H1 (cell line): Measurements from ENCODE around the gene NIM1K. TPM values are rescaled to one million over a fixed set of nuclear protein-coding genes. Genes with fewer than 3 reads are reported as not detected.

ENCODE experiments used
- CTCF ChIA-PET: fragments of 300-600 bp; sonication (Branson Sonifier 250); formaldehyde crosslinking; loops from one replicate; lab custom pipeline; 2021; ENCODE audit not compliant: partially characterized antibody; lab: Charles Lee
- POLR2A ChIA-PET: fragments of 300-600 bp; sonication (Branson Sonifier 250); formaldehyde crosslinking; loops from one replicate; lab custom pipeline; 2021; ENCODE audit warnings: inconsistent platforms; ENCODE audit not compliant: partially characterized antibody; lab: Charles Lee
- DNase-seq, 2 experiments: peaks; one replicate each; pipeline versions ENCODE4 v3.0.0 to v3.0.0-alpha.2; 2010 to 2022; ENCODE audit warnings: low spot score in 2 of 2, low read depth in 1 of 2, mixed read lengths in 1 of 2
- FAIRE-seq: peaks from 2 replicates; lab custom pipeline; 2011; peaks lifted over from hg19 to GRCh38; lab: Jason Lieb, UNC
- H2AFZ ChIP-seq: 2 replicates; pipeline ENCODE4 v1.8.1; 2012; ENCODE audit warnings: low read length, inconsistent platforms
- H2AK5ac ChIP-seq: 2 replicates; pipeline ENCODE4 v1.6.1; 2013; ENCODE audit warnings: low read depth, low read length
- H2BK120ac ChIP-seq: replicated peaks from 2 replicates; pipeline ENCODE3; 2013; ENCODE audit warnings: low read depth, low read length, inconsistent platforms
- H2BK12ac ChIP-seq: 2 replicates; pipeline ENCODE4 v1.6.1; 2013; ENCODE audit warnings: low read depth, low read length
- H2BK15ac ChIP-seq: 2 replicates; pipeline ENCODE4 v1.6.1; 2013; ENCODE audit warnings: low read length
- H2BK20ac ChIP-seq: 2 replicates; pipeline ENCODE4 v1.6.1; 2013; ENCODE audit warnings: low read length
- H2BK5ac ChIP-seq: 2 replicates; pipeline ENCODE4 v1.6.1; 2013; ENCODE audit warnings: low read depth, low read length
- H3K14ac ChIP-seq: 2 replicates; pipeline ENCODE4 v1.6.1; 2013; ENCODE audit warnings: inconsistent platforms; ENCODE audit not compliant: insufficient read length
- H3K18ac ChIP-seq: 2 replicates; pipeline ENCODE4 v1.6.1; 2013; ENCODE audit warnings: low read length; ENCODE audit errors: extremely low read depth
- H3K23ac ChIP-seq: 2 replicates; pipeline ENCODE4 v1.6.1; 2013; ENCODE audit warnings: inconsistent platforms; ENCODE audit not compliant: insufficient read length
- H3K23me2 ChIP-seq: 2 replicates; pipeline ENCODE4 v1.6.1; 2013; ENCODE audit warnings: low read depth, low read length
- H3K27ac ChIP-seq: 2 replicates; pipeline ENCODE4 v1.6.1; 2011; ENCODE audit warnings: low read depth, low read length, inconsistent platforms
- H3K27me3 ChIP-seq, 4 experiments: replicated peaks in 1 of 4; 1 replicate in 1 of 4; 2 replicates in 3 of 4; pipeline versions ENCODE4 v1.6.1 to v1.8.1; 2011 to 2013; ENCODE audit warnings: low read length in 3 of 4, mild to moderate bottlenecking in 3 of 4, inconsistent platforms in 2 of 4, mixed read lengths in 2 of 4, moderate library complexity in 1 of 4; ENCODE audit not compliant: control insufficient read depth in 3 of 4, insufficient read depth in 3 of 4; ENCODE audit errors: extremely low read depth in 1 of 4
- H3K36me3 ChIP-seq, 4 experiments: 2 replicates each; pipeline versions ENCODE4 v1.6.1 to v1.8.1; 2011 to 2013; ENCODE audit warnings: mild to moderate bottlenecking in 4 of 4, low read length in 3 of 4, moderate library complexity in 2 of 4, control low read depth in 1 of 4, inconsistent platforms in 1 of 4; ENCODE audit not compliant: insufficient read depth in 4 of 4, control insufficient read depth in 2 of 4
- H3K4ac ChIP-seq: replicated peaks from 2 replicates; pipeline ENCODE3; 2013; ENCODE audit warnings: low read length, low read depth, mixed read lengths, inconsistent platforms; ENCODE audit not compliant: insufficient read length
- H3K4me1 ChIP-seq, 4 experiments: replicated peaks in 1 of 4; 1 replicate in 1 of 4; 2 replicates in 3 of 4; pipeline versions ENCODE4 v1.6.1 to v1.8.1; 2011 to 2013; ENCODE audit warnings: low read length in 3 of 4, inconsistent platforms in 2 of 4, mixed read lengths in 1 of 4; ENCODE audit not compliant: insufficient read depth in 4 of 4, control insufficient read depth in 3 of 4
- H3K4me2 ChIP-seq, 2 experiments: 2 replicates each; pipeline versions ENCODE4 v1.6.1 to v1.8.1; 2011 to 2013; ENCODE audit warnings: low read depth in 2 of 2, low read length in 2 of 2, control low read depth in 1 of 2, inconsistent platforms in 1 of 2, mild to moderate bottlenecking in 1 of 2; ENCODE audit not compliant: insufficient read depth in 1 of 2
- H3K4me3 ChIP-seq, 4 experiments: fragments of 200-600, 300-600 bp in 1 of 4; sonication (generic), shearing (Covaris generic), sonication (Bioruptor Twin) in 1 of 4; 2 replicates each; pipeline versions ENCODE4 v1.5.1 to v1.8.1; 2011 to 2016; ENCODE audit warnings: low read length in 4 of 4, low read depth in 3 of 4, control low read depth in 2 of 4, inconsistent platforms in 2 of 4, mild to moderate bottlenecking in 2 of 4, mixed read lengths in 1 of 4, moderate library complexity in 1 of 4; ENCODE audit not compliant: insufficient read depth in 2 of 4; ENCODE audit errors: extremely low read depth in 1 of 4
- H3K56ac ChIP-seq: replicated peaks from 2 replicates; pipeline ENCODE3; 2013; ENCODE audit warnings: low read depth, mild to moderate bottlenecking, mixed read lengths, low read length, inconsistent platforms; ENCODE audit not compliant: insufficient read length
- H3K79me1 ChIP-seq: 2 replicates; pipeline ENCODE4 v1.6.1; 2013; ENCODE audit warnings: low read depth, low read length, control low read depth
- H3K79me2 ChIP-seq, 2 experiments: 2 replicates each; pipeline versions ENCODE4 v1.6.1 to v1.8.1; 2012 to 2013; ENCODE audit warnings: low read length in 2 of 2, mild to moderate bottlenecking in 2 of 2, inconsistent platforms in 1 of 2; ENCODE audit not compliant: insufficient read depth in 2 of 2, control insufficient read depth in 1 of 2
- H3K9ac ChIP-seq, 4 experiments: replicated peaks in 1 of 4; 1 replicate in 1 of 4; 2 replicates in 3 of 4; pipeline versions ENCODE4 v1.6.1 to v1.8.1; 2011 to 2013; ENCODE audit warnings: low read depth in 3 of 4, low read length in 3 of 4, control low read depth in 2 of 4, mild to moderate bottlenecking in 2 of 4, moderate library complexity in 2 of 4, inconsistent platforms in 1 of 4; ENCODE audit errors: extremely low read depth in 1 of 4
- H3K9me3 ChIP-seq, 2 experiments: 2 replicates each; pipeline versions ENCODE4 v1.6.1 to v1.8.1; 2012 to 2013; ENCODE audit warnings: mild to moderate bottlenecking in 2 of 2, moderate library complexity in 2 of 2, control low read depth in 1 of 2, inconsistent platforms in 1 of 2, low read depth in 1 of 2, low read length in 1 of 2, mixed read lengths in 1 of 2; ENCODE audit not compliant: insufficient read depth in 2 of 2
- H4K20me1 ChIP-seq, 2 experiments: replicated peaks in 1 of 2; 2 replicates each; pipeline versions ENCODE3 to v1.8.1; 2011 to 2013; ENCODE audit warnings: inconsistent platforms in 2 of 2, low read length in 2 of 2, mild to moderate bottlenecking in 1 of 2; ENCODE audit not compliant: insufficient read depth in 2 of 2, control insufficient read depth in 1 of 2
- H4K5ac ChIP-seq: 2 replicates; pipeline ENCODE4 v1.6.1; 2013; ENCODE audit warnings: low read length, low read depth, mixed read lengths, inconsistent platforms; ENCODE audit not compliant: insufficient read length
- H4K8ac ChIP-seq: 2 replicates; pipeline ENCODE4 v1.8.0; 2013; ENCODE audit warnings: mild to moderate bottlenecking, moderate library complexity, low read length, inconsistent platforms; ENCODE audit not compliant: insufficient read depth; ENCODE audit errors: extremely low read depth
- H4K91ac ChIP-seq: replicated peaks from 2 replicates; pipeline ENCODE3; 2013; ENCODE audit warnings: low read length, mixed read lengths, inconsistent platforms; ENCODE audit not compliant: insufficient read length
- HDAC2 ChIP-seq, 2 experiments: fragments of 300-600 bp in 1 of 2; sonication (generic) in 1 of 2; IDR thresholded peaks; 2 replicates each; pipeline ENCODE4 v1.6.1; 2011 to 2012; ENCODE audit warnings: low read depth in 2 of 2, low read length in 2 of 2, mild to moderate bottlenecking in 2 of 2, moderate library complexity in 2 of 2, borderline replicate concordance in 1 of 2, inconsistent platforms in 1 of 2
- RNF2 ChIP-seq: fragments of 200-900, 300-1000 bp; sonication (generic); IDR thresholded peaks from 2 replicates; pipeline ENCODE4 v1.7.1; 2016; ENCODE audit warnings: borderline replicate concordance, low read depth, mild to moderate bottlenecking, antibody characterized with exemption, low read length; ENCODE audit not compliant: poor library complexity, severe bottlenecking; ENCODE audit errors: missing control alignments
- polyA plus RNA-seq, 7 experiments: library from polyadenylated mRNA; depleted of rRNA in 3 of 7; stranded (reverse) in 5 of 7; unstranded in 2 of 7; fragments of >200 nt in 5 of 7; fragments of 200-250 nt in 2 of 7; gene quantifications; 1 replicate in 5 of 7; 2 replicates in 1 of 7; 4 replicates in 1 of 7; pipeline versions ENCODE4 v1.2.1 to v1.2.3, GENCODE V29; 2011 to 2013; ENCODE audit warnings: missing spikeins in 2 of 7, mixed read lengths in 2 of 7
- total RNA-seq: library from RNA; stranded (reverse); fragmentation: NEBNext Ultra II Directional; extraction: Animal tissue kit (Norgen Biotek cat#: 25700); gene quantifications from 2 replicates; pipeline ENCODE4 v1.2.1, GENCODE V29; 2021

Gene NIM1K
- total and polyA plus RNA-seq, 2 of the 8 experiments (the other 6 are each of a cell fraction or from before 2014, with no cell fraction given) = not detected

DNA sequence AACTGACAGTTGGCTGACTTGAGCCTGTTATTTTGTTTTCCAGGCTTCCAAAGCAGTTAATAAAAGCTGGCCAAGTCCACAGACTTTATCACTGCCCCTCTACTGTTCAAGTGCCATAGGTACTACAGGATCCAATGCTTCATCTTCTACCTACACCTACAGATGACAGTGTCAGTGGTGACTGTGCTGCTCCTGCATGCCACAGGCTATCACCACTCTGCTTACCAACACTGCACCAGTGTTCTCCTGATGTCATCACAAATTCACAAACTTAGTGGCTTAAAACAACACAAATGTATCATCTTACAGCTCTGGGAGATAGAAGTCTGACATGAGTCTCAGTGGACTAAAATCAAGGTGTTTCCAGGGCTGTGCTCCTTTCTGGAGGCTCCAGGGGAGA is 94.6 kb downstream of the NIM1K start:
- Histone ChIP-seq H4K20me1 (peaks cover 0 to 2% of the 10 kb centered on the region in 2 experiments), H3K4ac (no peak overlapping the region), H3K79me2 (no peaks in the 10 kb centered on the region), H3K18ac (no peak overlapping the region), H4K8ac (no peak overlapping the region), H2BK20ac (no peak overlapping the region), H3K4me3 (no peak overlapping the region), H3K36me3 (peaks cover 0 to 45% (median 21%) of the 10 kb centered on the region in 4 experiments; a peak in 6 of 8 replicates), H2BK5ac (no peak overlapping the region), H2AK5ac (no peak overlapping the region), H3K27ac (no peak overlapping the region), H3K9me3 (no peaks in the 10 kb centered on the region), H2AFZ (no peak overlapping the region), H3K27me3 (no peaks in the 10 kb centered on the region), H4K91ac (no peak overlapping the region), H3K23me2 (no peaks in the 10 kb centered on the region), H2BK12ac (no peak overlapping the region), H3K9ac (no peak overlapping the region), H2BK15ac (no peak overlapping the region), H3K4me2 (no peak overlapping the region), H3K56ac (no peak overlapping the region), H3K23ac (no peak overlapping the region), H3K14ac (no peak overlapping the region), H2BK120ac (no peak overlapping the region), H4K5ac (no peak overlapping the region), H3K79me1 (no peaks in the 10 kb centered on the region), H3K4me1 (no peaks in the 10 kb centered on the region)
- FAIRE-seq (no peak), DNase-seq (no peak)
- POLR2A ChIA-PET = no interaction called here
- CTCF ChIA-PET = no interaction called here
- TF ChIP-seq HDAC2 (IDR thresholded peaks at IDR 0.05; ENCODE audit: borderline replicate concordance in 1 of 2, low read depth in 2 of 2, low read length in 2 of 2) (no peak), RNF2 (no peak)
